Peyer's patch (tissue), 4 donors: ENCODE results near the gene RPS14.

Source experiments
- POLR2A ChIP-seq, 2 donors: fragments of 450-650 bp; IDR thresholded peaks; one replicate each; pipeline ENCODE4 v1.5.1; 2017; ENCODE audit warnings: antibody characterized with exemption in 2 of 2, mild to moderate bottlenecking in 2 of 2, moderate library complexity in 2 of 2
- TF ChIP-seq, protein P1 (sequence below), 6 experiments: fragments of 450-650 bp in 4 of 6; fragments of 200-600 bp in 2 of 6; sonication (generic) in 1 of 6; IDR thresholded peaks; one replicate each; pipeline ENCODE4 v1.5.1; 2017 to 2019; ENCODE audit warnings: antibody characterized with exemption in 6 of 6, mild to moderate bottlenecking in 3 of 6, moderate library complexity in 1 of 6

DNA sequence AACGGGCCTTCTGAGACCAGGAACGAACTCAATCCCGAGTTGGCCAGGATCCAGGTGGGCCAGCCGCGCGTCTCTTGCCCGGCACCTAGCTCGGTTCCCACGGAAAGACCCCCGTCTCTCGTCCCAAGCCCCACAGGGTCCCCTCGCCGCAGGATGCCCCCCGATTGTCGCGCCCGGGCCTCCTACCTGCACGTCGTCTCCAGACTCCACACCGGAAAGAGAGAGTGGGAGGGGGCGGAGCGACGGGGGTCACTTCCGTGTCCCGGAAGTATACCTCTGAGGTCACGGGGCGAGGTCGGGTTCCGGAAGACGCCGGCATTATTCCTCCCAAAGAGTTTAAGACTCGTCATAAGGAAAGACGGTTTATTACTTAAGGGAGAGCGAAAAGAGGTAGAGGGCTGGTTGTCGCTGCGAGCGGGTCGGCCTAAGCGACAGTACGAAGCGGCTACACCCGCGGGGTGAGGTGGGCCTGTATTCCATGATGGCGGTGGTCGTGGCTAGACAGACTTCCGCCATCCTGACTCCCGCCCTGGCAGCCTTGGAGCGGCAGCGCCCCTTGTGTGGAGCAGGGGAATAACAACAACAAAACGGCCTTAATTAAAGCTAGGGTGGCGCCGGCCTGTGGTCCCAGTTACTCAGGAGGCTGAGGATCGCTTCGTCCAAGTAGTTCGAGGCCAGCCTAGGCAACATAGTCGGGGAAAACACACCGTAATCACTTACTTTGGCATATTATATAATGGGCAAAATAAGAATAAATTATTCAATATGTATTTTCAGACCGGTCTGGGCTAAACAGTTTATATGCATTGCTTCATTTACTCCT lies at the start of gene RPS14:
- TF ChIP-seq, protein P1, sequence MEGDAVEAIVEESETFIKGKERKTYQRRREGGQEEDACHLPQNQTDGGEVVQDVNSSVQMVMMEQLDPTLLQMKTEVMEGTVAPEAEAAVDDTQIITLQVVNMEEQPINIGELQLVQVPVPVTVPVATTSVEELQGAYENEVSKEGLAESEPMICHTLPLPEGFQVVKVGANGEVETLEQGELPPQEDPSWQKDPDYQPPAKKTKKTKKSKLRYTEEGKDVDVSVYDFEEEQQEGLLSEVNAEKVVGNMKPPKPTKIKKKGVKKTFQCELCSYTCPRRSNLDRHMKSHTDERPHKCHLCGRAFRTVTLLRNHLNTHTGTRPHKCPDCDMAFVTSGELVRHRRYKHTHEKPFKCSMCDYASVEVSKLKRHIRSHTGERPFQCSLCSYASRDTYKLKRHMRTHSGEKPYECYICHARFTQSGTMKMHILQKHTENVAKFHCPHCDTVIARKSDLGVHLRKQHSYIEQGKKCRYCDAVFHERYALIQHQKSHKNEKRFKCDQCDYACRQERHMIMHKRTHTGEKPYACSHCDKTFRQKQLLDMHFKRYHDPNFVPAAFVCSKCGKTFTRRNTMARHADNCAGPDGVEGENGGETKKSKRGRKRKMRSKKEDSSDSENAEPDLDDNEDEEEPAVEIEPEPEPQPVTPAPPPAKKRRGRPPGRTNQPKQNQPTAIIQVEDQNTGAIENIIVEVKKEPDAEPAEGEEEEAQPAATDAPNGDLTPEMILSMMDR (IDR thresholded peaks at IDR 0.05): peak; percentile 69 to 97 (median 95)
- TF ChIP-seq POLR2A (IDR thresholded peaks at IDR 0.05): peak; percentile 59 to 79
